Stimulated activated CD8-positive, alpha-beta memory T cell treated with anti-CD3 and anti-CD28 coated beads, Interleukin-2, amount 100 ng/mL, for 48 hours (primary cell): ENCODE results near the gene MYO1D.

Source experiments
- DNase-seq, 2 donors: peaks; one replicate each; pipeline ENCODE4 v3.0.0-alpha.2; 2020; ENCODE audit warnings: low read depth in 2 of 2

Gene MYO1D

DNA sequence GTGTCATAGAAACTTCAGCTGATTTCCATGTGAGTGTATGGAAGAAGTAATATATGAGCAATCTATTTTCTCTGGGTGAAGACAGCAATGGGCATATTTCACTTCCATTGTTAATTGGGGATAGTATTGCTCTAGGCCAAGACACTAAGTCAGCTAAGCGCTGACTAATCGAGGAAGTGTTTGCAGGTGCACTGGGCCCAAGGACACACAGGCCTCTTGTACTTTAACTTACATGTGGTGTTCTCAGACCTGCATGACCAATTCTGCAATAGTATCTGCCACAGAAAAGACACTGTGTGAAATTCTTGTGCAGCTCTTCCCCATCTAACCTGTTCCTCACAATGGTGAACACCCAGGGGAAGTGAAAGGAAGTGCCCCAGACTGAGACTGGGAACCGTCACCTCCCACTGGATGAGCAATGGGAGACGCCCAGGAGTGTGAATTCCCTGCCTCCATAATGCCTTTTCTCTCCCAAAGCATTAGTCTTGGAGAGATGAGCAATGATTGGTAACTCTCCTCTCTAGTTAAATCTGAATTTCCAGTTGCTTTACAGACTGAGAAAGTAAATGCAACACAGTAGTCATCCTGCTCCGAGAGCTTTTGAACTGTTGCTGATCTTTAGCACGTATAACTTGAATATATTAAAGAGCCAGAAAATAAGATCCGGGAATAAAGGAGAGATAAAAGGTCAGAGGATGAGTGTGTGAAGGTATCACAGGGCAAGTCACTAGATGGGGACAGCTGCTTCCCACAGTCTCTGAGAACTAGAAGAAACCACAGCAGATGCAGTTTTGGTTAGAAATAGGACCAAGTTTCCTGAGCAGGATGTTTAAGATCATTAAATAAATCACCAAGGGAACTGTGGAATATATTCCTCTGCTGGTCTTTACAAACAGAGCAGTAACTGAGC lies 307.5 kb downstream of the MYO1D start:
- DNase-seq: no peak

- no peak for DNase-seq
Observed at GRCh38 chr17:32568705-32569104, 308.2 kb downstream of the MYO1D start.

DNA sequence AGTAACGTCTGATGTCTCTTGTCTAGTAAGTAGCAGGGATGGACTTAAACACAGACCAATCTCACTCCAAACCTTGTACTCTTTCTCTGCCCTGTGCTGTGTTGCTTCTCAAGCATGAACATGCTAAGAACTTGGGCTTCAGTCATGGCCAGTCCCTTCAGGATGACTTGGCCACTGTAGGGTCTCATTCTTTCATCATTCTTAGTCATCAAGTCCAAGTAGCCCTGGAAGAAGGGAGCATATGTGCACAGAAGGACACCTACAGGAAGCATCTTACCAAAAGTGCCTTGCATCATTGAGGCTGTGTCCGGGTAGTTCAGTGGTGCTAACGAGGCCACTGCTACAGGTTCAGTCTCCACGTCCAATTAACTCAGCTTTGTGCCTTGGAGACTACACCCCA lies 309.4 kb downstream of the MYO1D start:
- DNase-seq: no peak

DNA sequence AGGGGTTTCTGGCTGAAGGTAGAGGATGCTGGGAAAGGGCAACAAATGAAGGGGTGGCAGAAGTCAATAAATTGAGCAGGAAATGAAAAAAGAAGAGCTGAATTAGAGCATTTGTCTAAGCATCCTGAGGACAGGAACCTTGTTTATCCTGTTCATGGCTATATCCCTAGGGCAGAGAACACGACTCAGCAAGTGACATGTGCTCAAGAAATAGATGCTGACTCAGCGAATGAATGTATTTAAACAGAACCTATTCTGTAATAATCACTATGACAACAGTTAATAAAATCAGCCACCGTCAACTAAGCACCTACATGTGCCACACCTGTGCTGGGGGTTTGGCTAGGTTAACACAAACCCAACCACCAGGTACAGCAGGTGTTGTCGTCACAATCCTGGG lies 309.8 kb downstream of the MYO1D start:
- no peak for DNase-seq

GRCh38 chr17:32566303-32566702 lies 310.6 kb downstream of the MYO1D start:
- DNase-seq: no peak

DNA sequence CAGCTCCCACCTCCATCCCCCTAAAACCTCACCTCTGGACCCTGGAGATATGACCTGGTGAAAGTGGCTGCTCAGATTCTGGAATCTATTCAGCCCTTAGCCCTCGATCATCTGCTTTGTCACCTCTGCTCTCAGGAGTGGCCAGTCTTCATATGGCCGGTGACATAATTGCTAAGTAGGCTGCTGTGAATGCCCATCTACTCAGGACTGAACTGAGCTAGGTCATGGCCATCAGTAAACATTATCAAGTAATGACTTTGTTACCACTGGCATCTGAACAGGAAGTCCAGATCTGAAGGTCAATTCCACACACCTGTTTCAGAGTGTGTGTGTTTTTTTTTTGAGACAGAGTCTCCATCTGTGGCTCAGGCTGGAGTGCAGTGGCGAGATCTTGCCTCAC lies 311.5 kb downstream of the MYO1D start:
- DNase-seq: no peak

GRCh38 chr17:32564325-32564724 lies 312.6 kb downstream of the MYO1D start:
- no peak for DNase-seq

DNA sequence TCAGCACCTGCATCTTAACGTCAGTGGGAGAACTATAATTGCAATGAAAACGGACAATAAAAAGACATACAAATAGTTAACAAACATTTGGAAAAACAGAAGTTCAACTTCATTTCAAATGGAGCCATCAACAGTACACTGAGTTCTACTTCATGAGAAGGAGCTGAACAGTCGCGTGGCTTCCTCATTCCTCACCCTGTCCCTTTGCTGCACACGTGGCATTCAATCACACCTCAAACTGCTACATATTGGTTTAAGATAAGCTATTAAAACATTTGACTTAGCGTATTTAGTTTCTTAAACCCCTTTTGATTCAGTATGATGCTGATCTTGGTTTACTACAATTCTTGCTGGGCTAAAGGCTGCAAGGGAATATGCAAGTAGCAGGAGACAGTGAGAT lies 313.3 kb downstream of the MYO1D start:
- no peak for DNase-seq

DNA sequence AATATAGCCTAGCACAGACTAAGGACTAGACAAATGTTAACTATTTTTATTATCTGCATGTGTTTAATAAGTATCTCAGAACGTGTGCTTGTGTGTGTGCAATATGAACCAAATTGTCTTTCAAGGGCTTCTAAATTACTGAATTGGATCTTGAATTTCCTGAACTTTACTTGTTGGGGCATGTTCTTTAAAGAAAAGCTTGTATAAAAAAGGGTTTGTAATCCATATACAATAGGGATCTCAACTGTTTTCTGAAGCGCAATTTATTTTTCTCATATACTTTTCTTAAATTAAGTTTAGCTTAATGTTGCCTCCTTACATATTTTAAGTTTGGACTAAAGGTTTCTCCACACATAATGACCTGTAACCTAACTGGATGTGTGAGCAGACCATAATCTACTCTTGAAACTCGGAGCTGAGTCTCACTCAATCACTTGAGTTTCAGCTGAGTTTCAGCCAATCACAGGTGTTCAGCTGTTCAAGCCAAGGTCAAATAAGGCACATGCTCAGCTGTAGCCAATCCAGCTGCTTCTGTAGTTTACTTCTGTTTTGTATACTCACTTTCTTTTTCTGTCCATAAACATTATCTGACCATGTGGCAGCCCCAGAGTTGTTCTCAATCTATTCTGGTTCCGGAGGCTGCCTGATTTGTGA lies 317.8 kb downstream of the MYO1D start:
- no peak for DNase-seq

GRCh38 chr17:32558326-32558955 lies 318.5 kb downstream of the MYO1D start:
- DNase-seq: no peak

DNA sequence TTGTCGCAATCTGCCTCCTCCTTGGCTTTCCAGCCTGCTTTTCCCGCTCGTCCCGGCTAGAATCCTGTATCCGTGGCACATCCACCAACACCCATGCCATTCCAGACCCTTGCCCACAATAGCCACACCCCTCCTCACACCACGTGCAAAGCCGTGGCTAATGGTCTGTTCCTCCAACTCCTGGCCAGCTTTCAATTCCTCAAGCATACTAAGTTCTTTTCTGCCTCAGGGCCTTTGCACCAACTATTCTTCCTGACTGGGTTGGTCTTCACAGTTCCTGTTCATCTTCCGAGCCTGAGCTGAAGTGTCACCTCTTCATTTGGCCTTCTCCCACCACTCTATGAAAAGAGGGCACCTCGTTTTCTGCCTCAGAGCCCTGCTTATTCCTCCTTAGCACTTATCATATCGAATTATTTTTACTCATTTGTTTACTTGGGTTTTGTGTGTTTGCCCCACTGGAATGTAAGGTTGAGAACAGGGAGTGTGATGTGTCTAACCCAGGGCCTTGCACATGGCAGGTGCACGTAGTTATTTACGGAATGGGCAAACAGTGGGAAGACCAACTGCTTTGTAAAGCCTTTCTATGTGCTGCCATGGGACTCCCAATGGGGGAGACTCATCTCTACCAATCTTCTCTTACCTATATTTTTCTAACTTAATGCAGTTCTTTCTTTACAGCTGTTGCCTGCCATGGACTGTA lies 321.2 kb downstream of the MYO1D start:
- no peak for DNase-seq

DNA sequence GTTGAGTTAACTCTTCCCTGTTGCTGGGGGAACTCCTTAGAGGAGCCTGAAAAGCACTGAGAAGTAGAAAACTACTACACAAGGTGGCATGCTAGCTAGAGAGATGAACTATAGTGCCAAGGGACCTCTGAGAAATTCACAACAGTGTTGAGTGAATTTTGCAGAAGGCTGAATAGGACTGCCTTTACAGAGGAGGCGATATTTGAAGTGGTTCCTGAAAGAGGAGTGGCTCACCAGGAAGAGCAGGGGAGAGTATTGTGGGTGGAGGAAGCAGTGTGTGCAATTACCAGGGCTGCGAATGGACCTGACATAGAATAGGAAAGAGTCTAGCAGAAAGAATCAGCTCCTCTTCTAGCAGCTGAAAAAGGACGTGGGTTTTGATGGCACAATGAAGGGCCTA lies 323.8 kb downstream of the MYO1D start:
- no peak for DNase-seq

DNA sequence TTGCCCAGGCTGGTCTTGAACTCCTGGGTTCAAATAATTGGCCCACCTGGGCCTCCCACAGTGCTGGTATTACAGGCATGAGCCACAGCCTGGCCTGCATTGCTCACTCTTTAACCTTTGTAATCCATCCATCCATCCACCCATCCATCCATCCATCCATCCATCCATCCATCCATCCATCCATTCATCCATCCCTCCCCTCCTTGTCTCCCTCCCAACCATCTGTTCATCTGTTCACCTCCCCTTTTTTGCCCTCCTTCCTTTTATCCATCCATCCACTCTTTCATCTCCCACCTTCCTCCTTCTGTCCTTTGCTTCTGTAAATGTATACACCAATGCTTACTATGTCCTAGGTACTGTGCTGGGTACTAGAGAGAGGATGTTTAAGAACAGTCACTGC lies 324.6 kb downstream of the MYO1D start:
- no peak for DNase-seq

- no peak for DNase-seq
Observed at GRCh38 chr17:32551186-32551955, 325.6 kb downstream of the MYO1D start.

DNA sequence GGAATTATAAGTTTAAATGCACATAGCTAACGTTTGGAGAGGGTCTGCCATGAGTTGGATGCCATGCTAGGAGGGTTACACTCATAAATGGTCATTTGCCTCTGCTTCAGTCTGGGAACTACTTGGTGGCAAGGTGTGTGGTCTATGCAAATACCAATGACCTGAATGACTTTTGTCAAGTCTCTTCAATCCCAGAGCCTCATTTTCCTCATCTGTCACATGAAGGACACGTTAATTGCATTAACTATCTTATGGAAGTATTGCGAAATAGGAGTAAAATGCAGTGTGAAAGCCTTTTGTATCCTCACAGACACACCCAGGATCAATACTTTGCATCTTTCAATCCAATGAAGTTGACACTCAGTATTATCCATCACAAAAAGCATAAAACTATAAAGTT lies 327.4 kb downstream of the MYO1D start:
- no peak for DNase-seq

DNA sequence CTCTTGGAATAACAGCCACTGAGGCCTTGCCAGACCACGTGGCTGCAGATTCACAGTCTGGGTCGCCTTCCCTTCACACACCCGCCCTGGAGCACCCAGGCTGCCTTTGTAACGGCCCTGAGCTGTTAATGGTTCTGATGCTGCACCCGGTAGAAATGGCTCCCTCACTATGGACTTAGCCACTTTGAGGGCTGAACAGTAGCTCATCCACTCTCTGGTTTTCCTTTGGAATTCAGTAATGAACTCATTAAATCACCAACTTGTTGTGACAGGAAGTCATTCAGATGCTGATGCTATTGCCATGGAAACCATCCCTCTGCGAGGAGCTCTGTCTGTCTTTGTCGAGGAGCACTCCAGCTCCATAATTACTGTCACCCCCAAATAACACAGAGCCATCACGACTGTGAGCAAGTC lies 330.9 kb downstream of the MYO1D start:
- DNase-seq: no peak

DNA sequence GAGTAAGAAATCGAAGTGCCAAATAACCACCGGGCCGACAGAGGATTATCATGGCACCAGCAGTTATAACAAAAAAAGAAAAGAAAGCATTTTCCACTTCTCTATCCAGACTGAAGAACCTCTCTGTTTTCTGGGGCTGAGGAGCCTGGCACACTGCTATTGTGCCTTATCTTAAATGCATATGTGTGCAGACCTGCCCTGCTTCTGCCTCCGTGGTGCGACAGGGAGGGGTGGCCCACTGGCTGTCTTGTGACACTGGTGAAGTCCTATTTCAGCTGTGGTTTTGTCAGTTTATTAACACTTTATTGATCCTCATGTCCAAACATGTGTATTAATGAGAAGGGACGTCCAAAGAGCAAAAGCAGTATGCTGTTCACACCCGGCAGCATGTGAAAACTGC lies 334.7 kb downstream of the MYO1D start:
- DNase-seq: no peak

DNA sequence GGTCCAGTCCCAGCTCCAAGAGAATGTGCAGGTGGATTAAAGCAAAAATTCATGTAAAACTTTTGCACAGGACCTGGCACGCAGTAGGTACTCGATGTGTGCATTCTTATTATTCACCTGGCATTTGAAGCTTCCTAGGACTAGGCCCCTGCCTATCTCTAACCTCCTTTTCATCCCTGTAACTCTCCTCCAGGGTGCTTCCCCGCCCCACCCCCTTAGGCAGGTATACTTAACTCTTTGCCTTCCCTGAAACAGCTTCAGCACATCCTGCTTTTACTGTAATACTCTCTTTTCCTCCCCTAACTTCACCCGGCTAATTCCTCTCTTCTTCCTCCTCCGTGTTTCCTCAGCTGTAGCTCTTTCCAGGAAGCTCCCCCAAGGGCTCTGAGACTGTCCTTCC lies 335.3 kb downstream of the MYO1D start:
- no peak for DNase-seq

GRCh38 chr17:32536736-32537643 lies 339.9 kb downstream of the MYO1D start:
- DNase-seq: no peak

- DNase-seq: no peak
Observed at GRCh38 chr17:32533296-32533695, 343.6 kb downstream of the MYO1D start.
